Measurements from ENCODE around the gene DIP2C.

- TF ChIP-seq CTCF (IDR thresholded peaks at IDR 0.05) (no peak), EP300 (IDR thresholded peaks at IDR 0.05) (no peak)
These were observed 194.9 kb downstream of the DIP2C start for GRCh38 chr10:494556-494955.

Measured in stomach (tissue), 4 donors.